GM20000 (cell line): ENCODE results near the gene ADPGK.
A peak's percentile ranks its signal among the peaks of the same experiment; 100 is the strongest.
"Not testable (repeated sequence)": the region's sequence is repeated elsewhere in the genome, so short reads cannot be mapped to it uniquely, and the experiment has no call there.

Source experiments
- DNase-seq: peaks from one replicate; pipeline ENCODE4 v3.0.0; 2012; ENCODE audit warnings: low spot score
- CTCF ChIP-seq: IDR thresholded peaks from 2 replicates; pipeline ENCODE4 v1.5.1; 2012; ENCODE audit warnings: mild to moderate bottlenecking, control low read depth; ENCODE audit errors: extremely low read depth, missing control alignments

The ADPGK gene

GRCh38 chr15:72732086-72732485, 51.5 kb downstream of the ADPGK start:
- TF ChIP-seq CTCF: no peak
- DNase-seq: no peak

GRCh38 chr15:72728821-72729220, 54.7 kb downstream of the ADPGK start:
- no peak for DNase-seq
- TF ChIP-seq CTCF: no peak

- not testable (repeated sequence) for DNase-seq
These were observed 55.3 kb downstream of the ADPGK start for GRCh38 chr15:72728249-72728648.

- no peak for DNase-seq
These were observed 56.4 kb downstream of the ADPGK start for GRCh38 chr15:72727154-72727553.

GRCh38 chr15:72725851-72726250, 57.7 kb downstream of the ADPGK start:
- DNase-seq: not testable (repeated sequence)

More at GRCh38 chr15:72727154-72727553, 56.4 kb downstream of the ADPGK start:
- no peak for TF ChIP-seq CTCF

- TF ChIP-seq CTCF: no peak
- no peak for DNase-seq
These were observed 58.1 kb downstream of the ADPGK start for GRCh38 chr15:72725446-72725845.

GRCh38 chr15:72724028-72724427, 59.5 kb downstream of the ADPGK start:
- DNase-seq: no peak
- TF ChIP-seq CTCF: no peak

- TF ChIP-seq CTCF: peak; percentile 58
- peak; percentile 47 for DNase-seq
These were observed 61.4 kb downstream of the ADPGK start for GRCh38 chr15:72722071-72722696.

GRCh38 chr15:72708551-72709303, 74.8 kb downstream of the ADPGK start:
- DNase-seq: not testable (repeated sequence)
